Ishikawa (cell line): ENCODE measurements around the gene BBS7.

Source experiments
- CEBPB ChIP-seq: IDR thresholded peaks from 2 replicates; pipeline ENCODE4 v1.6.1; 2012
- YY1 ChIP-seq: IDR thresholded peaks from 2 replicates; pipeline ENCODE4 v1.6.1; 2012; ENCODE audit warnings: low read depth
- TF ChIP-seq, protein P1 (sequence below): IDR thresholded peaks from 2 replicates; pipeline ENCODE4 v1.6.1; 2012
- TF ChIP-seq, protein P2 (sequence below): IDR thresholded peaks from 2 replicates; pipeline ENCODE4 v1.6.1; 2012

DNA sequence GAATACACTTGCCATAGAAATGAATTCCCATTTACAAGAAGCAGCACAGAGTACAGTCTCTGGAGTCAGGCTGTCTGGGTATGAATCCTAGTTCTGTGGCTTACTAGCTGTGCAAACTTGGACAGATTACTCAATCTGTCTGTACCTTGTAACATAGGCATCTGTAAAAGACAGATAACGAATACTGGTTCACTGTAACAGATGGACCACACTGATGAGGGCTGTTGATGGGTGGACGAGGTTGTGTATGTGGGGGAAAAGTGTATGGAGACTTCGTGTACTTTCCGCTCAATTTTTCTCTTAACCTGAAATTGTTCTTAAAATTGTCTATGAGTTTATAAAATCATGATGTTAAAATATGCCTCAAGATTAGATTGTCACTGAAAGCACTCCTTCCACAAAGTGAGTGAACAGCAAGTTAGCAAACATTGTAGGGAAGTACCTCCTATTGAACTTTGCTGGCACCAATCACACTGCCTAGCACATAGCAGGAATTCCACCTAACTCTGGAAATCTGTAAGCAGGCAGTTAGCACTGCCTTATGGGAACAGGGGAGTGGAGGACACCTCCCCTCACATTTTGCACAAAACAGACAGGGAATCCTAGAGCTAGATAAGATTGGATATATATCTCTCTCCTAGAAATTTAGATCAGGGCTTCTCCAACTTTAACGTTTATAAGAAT, 75.6 kb downstream of the BBS7 start:
- TF ChIP-seq YY1 (no peak), CEBPB (no peak)
- TF ChIP-seq, protein P1, sequence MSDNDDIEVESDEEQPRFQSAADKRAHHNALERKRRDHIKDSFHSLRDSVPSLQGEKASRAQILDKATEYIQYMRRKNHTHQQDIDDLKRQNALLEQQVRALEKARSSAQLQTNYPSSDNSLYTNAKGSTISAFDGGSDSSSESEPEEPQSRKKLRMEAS, result no peak
- TF ChIP-seq, protein P2, sequence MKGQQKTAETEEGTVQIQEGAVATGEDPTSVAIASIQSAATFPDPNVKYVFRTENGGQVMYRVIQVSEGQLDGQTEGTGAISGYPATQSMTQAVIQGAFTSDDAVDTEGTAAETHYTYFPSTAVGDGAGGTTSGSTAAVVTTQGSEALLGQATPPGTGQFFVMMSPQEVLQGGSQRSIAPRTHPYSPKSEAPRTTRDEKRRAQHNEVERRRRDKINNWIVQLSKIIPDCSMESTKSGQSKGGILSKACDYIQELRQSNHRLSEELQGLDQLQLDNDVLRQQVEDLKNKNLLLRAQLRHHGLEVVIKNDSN, result no peak
